ENCODE results near the gene VPS16.

DNA sequence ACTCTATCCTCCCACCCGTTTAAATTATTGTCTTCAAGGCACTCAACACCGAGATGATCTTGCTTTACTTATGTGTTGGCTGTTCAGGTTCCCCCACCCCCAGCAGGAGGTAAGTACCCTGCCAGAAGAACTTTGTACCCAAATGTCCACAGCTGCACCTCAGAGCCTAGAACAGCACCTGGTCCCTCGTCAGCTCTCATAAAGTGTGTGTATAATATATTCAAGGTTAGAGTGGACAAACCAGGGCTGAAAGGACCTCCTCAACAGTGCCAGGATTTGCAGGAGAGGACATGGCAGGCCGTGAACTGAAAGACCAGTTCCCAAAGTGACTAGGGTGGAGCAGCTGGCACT, 34.2 kb upstream of the VPS16 start:
- TF ChIP-seq, protein P1, sequence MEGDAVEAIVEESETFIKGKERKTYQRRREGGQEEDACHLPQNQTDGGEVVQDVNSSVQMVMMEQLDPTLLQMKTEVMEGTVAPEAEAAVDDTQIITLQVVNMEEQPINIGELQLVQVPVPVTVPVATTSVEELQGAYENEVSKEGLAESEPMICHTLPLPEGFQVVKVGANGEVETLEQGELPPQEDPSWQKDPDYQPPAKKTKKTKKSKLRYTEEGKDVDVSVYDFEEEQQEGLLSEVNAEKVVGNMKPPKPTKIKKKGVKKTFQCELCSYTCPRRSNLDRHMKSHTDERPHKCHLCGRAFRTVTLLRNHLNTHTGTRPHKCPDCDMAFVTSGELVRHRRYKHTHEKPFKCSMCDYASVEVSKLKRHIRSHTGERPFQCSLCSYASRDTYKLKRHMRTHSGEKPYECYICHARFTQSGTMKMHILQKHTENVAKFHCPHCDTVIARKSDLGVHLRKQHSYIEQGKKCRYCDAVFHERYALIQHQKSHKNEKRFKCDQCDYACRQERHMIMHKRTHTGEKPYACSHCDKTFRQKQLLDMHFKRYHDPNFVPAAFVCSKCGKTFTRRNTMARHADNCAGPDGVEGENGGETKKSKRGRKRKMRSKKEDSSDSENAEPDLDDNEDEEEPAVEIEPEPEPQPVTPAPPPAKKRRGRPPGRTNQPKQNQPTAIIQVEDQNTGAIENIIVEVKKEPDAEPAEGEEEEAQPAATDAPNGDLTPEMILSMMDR (IDR thresholded peaks at IDR 0.05) = no peak
- TF ChIP-seq POLR2A (IDR thresholded peaks at IDR 0.05) = no peak
- no peak for TF ChIP-seq POLR2AphosphoS5 (IDR thresholded peaks at IDR 0.05)

Data from sigmoid colon (tissue), 4 donors.